VCaP (cell line): Measurements from ENCODE around the gene SCAPER.
"Not testable (repeated sequence)": the region's sequence is repeated elsewhere in the genome, so short reads cannot be mapped to it uniquely, and the experiment has no call there.

Experiments
- H3K27ac ChIP-seq: fragments of 450-650 bp; 2 replicates; pipeline ENCODE4 v1.5.1; 2017
- CTCF ChIP-seq: fragments of 450-650 bp; conservative IDR thresholded peaks from 2 replicates; pipeline ENCODE4 v1.5.1; 2017; ENCODE audit warnings: mild to moderate bottlenecking, moderate library complexity

Gene SCAPER

GRCh38 chr15:76885212-76885611 is 19.9 kb downstream of the SCAPER start:
- no peak for TF ChIP-seq CTCF
- H3K27ac ChIP-seq: no peak overlapping the region

- no peak overlapping the region for H3K27ac ChIP-seq
- TF ChIP-seq CTCF: no peak
Measured at GRCh38 chr15:76875911-76876310, 29.2 kb downstream of the SCAPER start.

- H3K27ac ChIP-seq: not testable (repeated sequence)
Measured at GRCh38 chr15:76873066-76873465, 32.1 kb downstream of the SCAPER start.

- TF ChIP-seq CTCF: no peak
- no peak overlapping the region for H3K27ac ChIP-seq
Measured at GRCh38 chr15:76871930-76872329, 33.2 kb downstream of the SCAPER start.

- TF ChIP-seq CTCF: no peak
- H3K27ac ChIP-seq: no peak overlapping the region
Measured at GRCh38 chr15:76868740-76869139, 36.4 kb downstream of the SCAPER start.

- TF ChIP-seq CTCF: peak; percentile 89
- H3K27ac ChIP-seq: no peak overlapping the region
Measured at GRCh38 chr15:76866716-76867321, 38.3 kb downstream of the SCAPER start.

GRCh38 chr15:76866008-76866407 is 39.1 kb downstream of the SCAPER start:
- TF ChIP-seq CTCF: no peak
- no peak overlapping the region for H3K27ac ChIP-seq

GRCh38 chr15:76865548-76865991 is 39.6 kb downstream of the SCAPER start:
- no peak overlapping the region for H3K27ac ChIP-seq
- no peak for TF ChIP-seq CTCF
